Raji (cell line): ENCODE results near the gene DHRS3.
A peak's percentile ranks its signal among the peaks of the same experiment; 100 is the strongest.

Experiments used
- POLR2A ChIP-seq: IDR thresholded peaks from 2 replicates; pipeline ENCODE4 v1.6.1; 2011; ENCODE audit warnings: low read depth, low read length, control low read depth; ENCODE audit not compliant: insufficient read depth

The DHRS3 gene

DNA sequence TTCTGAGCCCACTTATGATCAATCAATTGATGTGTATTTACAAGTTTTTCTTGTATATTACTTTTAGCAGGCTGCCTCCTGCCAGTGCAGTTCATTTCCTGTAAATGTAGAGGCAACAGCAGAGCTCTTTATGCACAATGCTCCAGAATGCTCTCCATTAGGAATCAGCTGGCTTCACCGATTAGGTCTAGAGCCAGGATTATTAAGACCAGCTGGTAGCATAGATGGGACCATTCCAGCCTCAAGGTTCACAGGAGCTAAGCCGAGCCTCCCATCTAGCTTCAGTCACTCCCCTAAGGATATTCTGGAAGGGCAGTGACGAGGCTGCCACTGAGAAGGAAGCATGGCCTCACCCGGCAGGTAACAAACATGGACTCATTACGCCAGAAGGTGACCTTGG, 36.8 kb downstream of the DHRS3 start:
- no peak for TF ChIP-seq POLR2A

DNA sequence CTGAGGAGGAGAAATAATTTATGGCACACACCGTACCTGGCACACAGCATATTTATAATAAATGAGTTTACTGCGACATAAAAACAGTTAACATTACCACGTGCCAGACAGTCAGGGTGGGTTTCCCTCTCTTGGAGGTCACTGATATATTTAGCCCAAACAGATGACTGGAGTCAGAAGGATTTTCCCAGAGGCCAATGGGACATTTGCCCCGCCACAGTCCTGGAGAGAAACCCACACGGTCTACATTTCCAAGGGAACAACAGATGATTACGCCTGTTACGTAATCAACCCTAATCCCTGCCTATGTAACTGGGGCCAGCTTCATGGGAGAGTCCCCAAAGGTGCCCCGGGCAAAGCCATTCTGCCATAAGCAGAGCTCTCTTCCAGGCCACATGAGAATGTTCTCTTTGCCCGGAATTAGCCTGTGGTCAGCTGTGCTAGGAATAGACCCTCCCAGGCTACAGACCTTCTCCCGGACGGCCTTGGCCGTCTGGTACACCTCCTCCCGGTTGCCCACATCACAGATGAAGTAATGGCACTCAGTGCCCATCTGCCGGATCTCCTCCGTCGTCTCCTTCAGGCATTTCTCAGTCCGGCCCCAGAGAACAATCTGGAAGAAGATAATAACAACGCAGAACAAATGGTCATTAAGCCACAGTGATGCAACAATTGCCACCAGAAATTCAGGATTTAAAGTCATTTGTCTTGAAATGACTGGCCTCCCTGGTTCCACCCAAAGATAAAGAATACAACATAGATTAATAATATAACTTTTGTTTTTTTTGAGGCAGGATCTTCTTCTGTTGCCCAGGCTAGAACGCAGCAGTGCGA, 37.7 kb downstream of the DHRS3 start:
- TF ChIP-seq POLR2A: no peak

DNA sequence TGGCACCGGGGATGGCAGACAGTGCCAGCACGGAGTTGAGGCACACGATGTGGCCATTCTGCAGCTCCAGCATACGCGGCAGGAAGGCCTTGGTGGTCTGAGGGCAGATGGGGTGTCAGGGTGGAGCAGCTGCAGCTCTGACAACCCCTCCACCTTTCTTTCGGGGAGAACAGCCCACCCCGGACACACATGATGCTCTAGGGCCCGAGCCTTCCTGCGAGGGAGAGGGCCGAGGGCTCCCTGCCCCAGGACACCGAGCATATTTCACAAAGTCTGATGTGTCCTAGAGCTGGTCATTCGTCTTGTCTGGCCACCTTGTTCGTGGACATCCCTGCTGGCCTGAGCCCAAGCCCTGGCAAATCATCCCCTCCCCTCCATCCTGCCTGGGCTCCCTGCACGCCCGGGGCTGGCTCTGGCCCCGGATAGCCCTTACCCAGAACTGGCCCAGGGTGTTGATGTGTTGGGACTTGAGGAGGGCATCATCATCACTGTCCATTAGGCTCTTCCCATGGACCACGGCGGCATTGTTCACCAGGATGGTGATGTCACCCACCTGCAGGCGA, 39.1 kb downstream of the DHRS3 start:
- no peak for TF ChIP-seq POLR2A

DNA sequence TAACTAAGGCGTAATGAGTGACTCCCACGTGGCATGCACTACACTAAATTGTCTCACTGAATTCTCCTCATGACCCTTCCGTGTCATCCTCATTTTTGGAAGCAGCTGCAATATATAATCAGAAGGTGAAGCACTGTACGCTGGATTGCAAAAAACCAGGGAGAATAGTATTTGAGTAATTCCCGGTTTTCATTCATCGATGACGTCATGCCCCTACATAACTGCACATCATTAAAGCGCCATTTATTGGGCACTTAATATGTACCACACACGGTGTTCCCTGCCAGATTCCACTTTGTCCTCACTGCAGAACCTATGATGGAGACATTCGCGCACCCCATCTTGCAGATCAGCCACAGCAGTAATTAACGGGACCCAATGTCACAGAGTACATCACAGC, 41.0 kb downstream of the DHRS3 start:
- TF ChIP-seq POLR2A: no peak

DNA sequence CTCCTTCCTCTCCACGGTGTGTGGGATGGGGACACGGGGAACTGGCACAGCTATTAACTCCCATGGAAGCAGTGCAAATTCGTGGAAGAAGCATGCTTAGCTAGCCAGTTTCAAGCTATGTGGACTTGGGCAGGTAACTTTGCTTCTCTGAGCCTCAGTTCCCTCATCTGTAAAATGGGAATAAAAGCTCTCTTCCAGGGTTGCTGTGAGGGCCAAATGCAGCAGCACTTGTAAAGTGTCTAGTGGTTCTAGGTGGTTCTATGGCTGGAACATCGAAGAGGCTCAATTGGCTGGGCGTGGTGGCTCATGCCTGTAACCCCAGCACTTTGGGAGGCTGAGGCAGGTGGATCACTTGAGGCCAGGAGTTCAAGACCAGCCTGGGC, 43.3 kb downstream of the DHRS3 start:
- no peak for TF ChIP-seq POLR2A

DNA sequence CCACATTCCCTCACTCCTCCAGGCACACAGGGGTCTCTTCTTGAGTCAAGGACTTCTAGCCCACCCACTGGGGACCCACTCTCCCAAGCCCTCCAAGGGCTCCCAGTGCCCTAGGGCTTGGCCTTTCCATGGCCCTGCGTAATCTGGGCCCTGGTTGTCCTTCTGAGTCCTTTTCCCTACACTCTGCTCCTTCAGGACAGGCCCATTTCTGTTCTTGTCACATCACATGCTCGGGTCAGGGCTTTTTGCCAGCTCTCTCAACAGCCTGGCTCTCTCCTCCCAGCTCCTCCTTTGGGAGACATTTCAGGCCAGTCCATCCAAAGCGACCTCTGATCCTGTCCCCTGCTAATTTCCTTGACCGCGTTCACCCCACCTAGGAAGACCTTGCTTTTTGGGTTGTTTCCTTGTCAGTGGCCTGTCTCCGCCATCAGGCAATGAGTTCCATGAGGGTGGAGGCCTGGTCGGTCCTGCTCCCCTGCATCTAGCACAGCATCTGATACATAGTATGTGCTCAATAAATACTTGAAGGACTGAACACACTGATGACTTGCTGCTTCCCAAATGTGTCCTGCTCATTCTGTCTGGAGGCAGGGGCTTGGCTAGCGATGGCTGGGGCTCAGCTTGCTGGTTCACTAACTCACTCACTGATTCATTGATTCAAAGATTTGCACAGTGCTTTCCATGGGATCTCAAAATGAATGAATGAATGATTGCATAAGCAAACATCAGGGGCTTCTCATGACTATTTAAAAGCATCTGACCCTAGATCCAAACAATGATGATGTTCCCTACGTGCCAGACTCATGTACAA, 44.8 kb downstream of the DHRS3 start:
- TF ChIP-seq POLR2A: no peak

DNA sequence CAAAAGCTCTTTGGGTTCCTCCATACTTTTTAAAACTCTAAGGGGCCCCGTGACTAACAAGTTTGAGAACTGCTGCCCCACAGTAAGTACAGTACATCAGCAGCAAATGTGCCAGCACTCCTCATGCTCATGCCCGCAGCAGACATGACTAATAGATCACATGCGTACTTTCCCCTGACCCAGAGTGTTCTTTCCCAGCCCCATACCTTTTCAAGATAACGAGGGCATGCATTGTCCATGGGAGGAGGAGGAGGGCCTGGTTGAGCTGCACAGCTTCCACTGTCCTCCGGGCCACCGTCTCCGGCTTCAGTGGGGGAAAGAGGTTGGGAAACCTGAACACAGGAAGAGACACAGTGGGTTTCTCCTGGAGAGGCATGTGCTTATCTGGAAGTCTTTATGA, 45.5 kb downstream of the DHRS3 start:
- TF ChIP-seq POLR2A: no peak

DNA sequence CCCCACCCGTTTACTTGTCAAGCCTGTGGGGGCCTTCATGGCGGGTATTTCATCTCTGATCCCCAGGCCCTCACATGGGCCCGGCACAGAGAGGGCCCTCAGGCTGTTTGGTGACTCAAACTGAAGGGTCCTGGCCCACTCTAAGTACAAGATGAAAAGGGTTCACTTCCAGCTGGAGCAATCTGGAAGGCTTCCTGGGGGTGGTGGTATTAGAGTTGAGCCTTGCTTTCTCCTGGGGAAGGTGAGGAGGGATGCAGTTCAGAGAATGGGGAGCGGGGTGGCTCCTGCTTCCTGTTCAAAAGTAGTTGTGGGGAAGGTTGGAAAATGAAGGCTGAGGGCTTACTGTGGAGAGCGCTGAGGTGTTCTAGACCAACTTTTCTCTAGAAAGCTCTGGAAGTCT, 47.7 kb downstream of the DHRS3 start:
- TF ChIP-seq POLR2A: no peak

DNA sequence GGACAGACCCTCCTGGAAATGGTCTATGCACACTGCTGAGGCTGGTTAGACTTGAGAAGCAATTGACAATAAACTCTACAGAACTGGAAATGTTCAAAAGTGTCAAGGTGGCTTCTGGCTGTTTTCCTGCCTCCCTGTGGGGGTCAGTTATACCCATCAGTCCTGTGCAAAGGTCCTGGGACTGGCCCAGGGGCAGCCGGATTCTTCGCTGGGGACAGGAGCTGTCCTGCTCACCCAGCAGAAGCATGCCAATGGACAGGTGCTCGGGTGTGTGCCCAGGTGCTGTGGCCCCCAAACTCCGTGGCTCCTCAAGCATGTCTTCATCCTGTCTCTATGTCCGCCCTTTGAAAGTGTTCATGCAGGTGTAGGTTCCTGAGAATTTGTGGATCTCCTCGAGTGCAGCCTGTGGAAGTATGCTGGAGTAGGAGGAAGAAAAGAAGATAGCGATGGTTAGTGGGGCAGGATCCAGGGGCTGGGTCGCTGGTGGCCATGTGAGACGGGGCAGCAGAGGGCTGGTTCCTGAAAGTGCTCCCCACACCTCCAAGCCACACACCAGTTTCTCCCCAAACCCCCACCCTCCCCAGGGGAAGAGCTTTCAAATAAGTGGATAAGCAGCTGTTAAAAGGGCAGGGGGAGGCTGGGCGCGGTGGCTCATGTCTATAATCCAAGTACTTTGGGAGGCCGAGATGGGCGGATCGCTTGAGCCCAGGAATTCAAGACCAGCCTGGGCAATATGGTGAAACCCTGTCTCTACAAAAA, 49.8 kb downstream of the DHRS3 start:
- no peak for TF ChIP-seq POLR2A

DNA sequence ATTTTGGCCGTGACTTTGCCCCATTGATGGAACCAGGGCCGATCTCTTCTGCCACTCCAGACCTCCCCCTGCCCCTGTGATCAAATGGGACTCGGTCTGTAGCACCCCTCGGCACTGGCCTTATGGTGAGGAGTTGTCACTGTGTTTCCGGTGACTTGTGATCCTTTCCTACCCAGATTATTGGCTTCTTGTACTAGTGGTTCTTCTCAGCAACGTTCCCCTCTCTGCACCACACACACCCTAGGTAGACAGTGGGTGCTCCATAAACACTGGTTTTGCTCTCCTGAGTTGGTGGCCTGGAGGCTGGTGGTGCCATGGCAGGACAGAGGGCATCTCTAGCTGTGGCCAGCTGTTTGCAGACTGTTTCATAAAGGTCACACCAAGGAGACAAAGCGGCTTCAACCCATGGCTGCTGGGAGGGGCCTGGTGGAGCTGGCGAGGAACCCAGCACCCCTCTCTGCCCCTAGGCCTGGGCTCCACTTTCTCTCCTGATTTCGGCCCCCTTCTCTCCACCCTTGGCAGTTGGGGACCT, 50.7 kb downstream of the DHRS3 start:
- no peak for TF ChIP-seq POLR2A

DNA sequence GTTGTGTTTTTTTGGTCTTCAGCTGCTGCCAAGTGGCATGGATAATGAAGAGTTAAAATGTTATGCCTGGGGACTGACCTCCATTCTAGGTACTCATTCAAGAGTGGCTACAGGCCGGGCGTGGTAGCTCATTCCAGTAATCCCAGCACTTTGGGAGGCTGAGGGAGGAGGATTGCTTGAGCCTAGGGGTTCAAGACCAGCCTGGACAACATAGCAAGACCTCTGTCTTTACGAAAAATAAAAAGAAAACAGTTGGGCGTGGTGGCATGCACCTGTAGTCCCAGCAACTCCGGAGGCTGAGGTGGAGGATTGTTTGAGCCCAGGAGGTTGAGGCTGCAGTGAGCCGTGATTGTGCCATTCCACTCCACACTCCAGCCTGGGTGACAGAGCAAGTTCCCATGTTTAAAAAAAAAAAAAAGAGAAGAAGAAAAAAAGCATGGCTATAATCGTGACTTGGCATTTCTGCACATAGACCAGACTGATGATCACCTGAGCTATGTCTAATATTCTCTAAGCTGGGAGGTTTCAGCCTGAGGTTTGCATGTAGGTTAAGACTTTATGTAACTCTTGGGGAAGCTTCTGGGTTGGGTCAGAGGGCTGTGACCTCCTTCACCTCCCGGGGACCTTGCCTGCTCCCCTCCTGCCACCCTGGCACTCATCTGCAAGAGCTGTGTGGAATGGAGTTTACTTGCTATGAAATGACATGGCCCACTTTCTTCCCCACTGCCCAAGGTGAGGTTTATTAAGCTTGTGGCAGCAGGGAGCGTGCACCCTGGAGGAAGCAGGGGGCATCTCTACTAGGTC, 51.3 kb downstream of the DHRS3 start:
- no peak for TF ChIP-seq POLR2A

DNA sequence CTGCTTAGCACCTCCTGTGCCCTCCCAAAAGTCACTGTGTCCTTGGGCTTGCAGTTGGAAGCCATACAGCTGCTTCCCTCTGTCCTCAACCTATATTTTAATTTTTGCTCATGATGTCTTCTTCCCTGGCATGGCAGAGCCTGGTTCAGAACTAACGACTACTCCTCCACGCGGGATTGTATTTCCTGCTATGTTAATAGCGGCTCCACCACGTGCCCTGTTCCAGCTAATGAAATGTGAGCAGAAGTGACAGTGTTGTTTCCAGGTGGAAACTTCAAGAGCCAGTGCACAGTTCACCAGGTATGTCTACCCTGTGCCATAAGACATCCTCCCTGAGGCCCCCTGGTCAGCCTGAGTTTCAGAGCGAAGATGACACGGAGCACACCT, 52.1 kb downstream of the DHRS3 start:
- TF ChIP-seq POLR2A: peak; percentile 38; the same call in 1 of the 2 replicates

DNA sequence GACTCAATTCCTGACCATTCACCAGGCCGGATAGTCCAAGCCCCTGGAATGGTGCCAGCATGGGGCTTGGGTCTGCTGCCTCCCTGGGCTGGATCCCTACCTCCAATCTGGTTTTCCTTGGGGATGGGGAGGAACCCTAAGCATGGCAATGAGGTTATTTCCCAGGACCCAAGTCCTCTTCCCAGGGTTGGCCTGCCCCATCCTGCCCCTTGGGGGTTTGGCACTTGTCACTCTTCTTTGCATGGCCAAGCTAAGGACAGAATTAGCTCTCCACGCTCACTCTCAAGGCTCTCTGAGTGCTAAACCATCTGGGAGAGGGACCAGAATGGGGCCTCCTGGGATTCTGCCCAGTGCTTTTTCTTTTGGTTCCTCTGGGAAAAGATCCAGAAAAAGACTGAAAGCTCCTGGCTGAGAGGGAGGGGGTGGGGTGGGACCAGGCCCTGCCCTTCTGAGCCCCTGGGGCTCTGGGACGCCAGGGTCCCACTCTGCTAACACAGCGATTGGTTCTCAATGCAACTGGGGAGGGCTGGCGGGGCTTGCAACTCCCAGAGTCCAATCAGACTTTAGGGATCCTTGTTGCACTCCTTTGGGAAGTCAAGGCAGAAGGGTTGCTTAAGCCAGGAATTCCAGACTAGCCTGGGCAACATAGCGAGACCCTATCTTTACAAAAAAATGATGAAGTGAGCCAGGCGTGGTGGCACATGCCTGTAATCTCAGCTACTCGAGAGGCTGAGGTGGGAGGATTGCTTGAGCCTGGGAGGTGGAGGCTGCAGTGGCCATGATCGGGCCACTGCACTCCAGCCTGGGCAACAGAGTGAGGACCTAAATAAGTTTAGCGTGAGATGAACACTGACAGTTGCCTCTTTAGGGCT, 52.7 kb downstream of the DHRS3 start:
- TF ChIP-seq POLR2A: no peak
